Peyer's patch (tissue), 4 donors: ENCODE results near the gene GGTLC2. TPM values are rescaled to one million over a fixed set of nuclear protein-coding genes. Genes with fewer than 3 reads are reported as not detected.

Experiments used
- DNase-seq, 3 donors: peaks; one replicate each; pipeline ENCODE4 v3.0.0-alpha.2; 2017 to 2019
- H3K27ac ChIP-seq, 4 donors: fragments of 200-600 bp; sonication (generic); one replicate each; pipeline ENCODE4 v1.5.1; 2016 to 2019
- H3K27me3 ChIP-seq, 2 donors: fragments of 200-600 bp; sonication (generic); one replicate each; pipeline ENCODE4 v1.5.1; 2019
- H3K36me3 ChIP-seq, 3 donors: fragments of 200-600 bp; sonication (generic); one replicate each; pipeline ENCODE4 v1.5.1; 2016 to 2019
- H3K4me1 ChIP-seq, 4 donors: fragments of 200-600 bp; sonication (generic); one replicate each; pipeline ENCODE4 v1.5.1; 2016 to 2019
- H3K4me3 ChIP-seq, 4 donors: fragments of 200-600 bp; sonication (generic); 1 replicate in 3 of 4; 2 replicates in 1 of 4; pipeline ENCODE4 v1.5.1; 2016 to 2019; ENCODE audit warnings: mild to moderate bottlenecking in 1 of 4
- H3K9me3 ChIP-seq, 4 donors: fragments of 200-600 bp; sonication (generic); one replicate each; pipeline ENCODE4 v1.5.1; 2016 to 2019; ENCODE audit warnings: mild to moderate bottlenecking in 1 of 4
- POLR2A ChIP-seq, 2 donors: fragments of 450-650 bp; IDR thresholded peaks; one replicate each; pipeline ENCODE4 v1.5.1; 2017; ENCODE audit warnings: antibody characterized with exemption in 2 of 2, mild to moderate bottlenecking in 2 of 2, moderate library complexity in 2 of 2
- small RNA-seq, 2 donors: library from RNA; depleted of rRNA; stranded (forward); fragments of <200 nt; gene quantifications; one replicate each; pipeline ENCODE3, GENCODE V24; 2016
- total RNA-seq, 4 donors: library from RNA; depleted of rRNA; stranded (reverse); fragments of >200 nt; gene quantifications; one replicate each; pipeline ENCODE4 v1.1.0, GENCODE V29; 2016
- TF ChIP-seq, protein P1 (sequence below), 6 experiments: fragments of 450-650 bp in 4 of 6; fragments of 200-600 bp in 2 of 6; sonication (generic) in 1 of 6; IDR thresholded peaks; one replicate each; pipeline ENCODE4 v1.5.1; 2017 to 2019; ENCODE audit warnings: antibody characterized with exemption in 6 of 6, mild to moderate bottlenecking in 3 of 6, moderate library complexity in 1 of 6

The GGTLC2 gene
- total RNA-seq, 4 donors from 2014 or later: not detected

DNA sequence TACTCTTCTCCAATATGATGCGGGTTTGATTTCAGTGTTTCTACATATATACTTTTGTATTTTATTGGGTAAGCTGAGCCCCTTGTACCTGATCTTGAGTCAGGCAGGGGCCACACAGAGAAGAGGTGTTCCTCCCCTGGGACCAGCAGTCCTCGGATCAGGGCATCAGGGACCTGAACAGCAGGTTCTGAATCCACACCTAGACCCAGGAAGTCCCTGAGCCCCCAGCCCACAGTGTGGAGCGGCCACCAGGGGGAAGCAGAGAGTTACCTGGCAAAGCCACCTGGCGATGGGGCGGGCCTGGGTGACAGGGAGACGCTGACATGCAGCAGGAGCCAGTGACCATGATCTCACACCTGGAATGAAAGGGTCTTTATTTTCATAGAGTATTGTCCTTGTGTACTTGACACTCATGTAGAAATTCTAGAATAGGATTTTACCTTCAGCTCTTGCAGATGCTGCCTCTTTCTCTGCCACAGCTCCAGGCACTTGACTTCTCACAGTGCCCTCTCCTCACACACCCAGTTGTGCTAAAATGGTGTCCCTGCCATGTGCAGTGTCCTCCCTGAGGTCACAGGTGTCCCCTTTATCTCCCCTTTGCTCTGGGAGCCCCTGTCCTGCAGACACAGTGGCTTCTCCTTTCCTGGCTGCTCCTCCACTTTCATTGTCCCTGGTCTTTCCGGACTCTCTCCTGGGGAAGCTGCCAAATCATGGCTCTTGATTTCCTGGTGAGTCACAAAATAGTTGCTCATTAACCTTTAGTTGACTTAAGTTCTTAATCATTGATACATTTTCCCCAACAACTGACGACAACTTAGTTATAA is 48.5 kb downstream of the GGTLC2 start:
- Histone ChIP-seq H3K9me3 (no peaks in the 10 kb centered on the region), H3K27me3 (no peaks in the 10 kb centered on the region), H3K27ac (peak overlapping the region; percentile 26 to 87 (median 66)), H3K4me1 (peaks cover 0 to 24% (median 0%) of the 10 kb centered on the region in 4 donors), H3K36me3 (no peaks in the 10 kb centered on the region), H3K4me3 (no peak overlapping the region)
- DNase-seq: peak; percentile 64 to 92 (median 79)
- TF ChIP-seq, protein P1, sequence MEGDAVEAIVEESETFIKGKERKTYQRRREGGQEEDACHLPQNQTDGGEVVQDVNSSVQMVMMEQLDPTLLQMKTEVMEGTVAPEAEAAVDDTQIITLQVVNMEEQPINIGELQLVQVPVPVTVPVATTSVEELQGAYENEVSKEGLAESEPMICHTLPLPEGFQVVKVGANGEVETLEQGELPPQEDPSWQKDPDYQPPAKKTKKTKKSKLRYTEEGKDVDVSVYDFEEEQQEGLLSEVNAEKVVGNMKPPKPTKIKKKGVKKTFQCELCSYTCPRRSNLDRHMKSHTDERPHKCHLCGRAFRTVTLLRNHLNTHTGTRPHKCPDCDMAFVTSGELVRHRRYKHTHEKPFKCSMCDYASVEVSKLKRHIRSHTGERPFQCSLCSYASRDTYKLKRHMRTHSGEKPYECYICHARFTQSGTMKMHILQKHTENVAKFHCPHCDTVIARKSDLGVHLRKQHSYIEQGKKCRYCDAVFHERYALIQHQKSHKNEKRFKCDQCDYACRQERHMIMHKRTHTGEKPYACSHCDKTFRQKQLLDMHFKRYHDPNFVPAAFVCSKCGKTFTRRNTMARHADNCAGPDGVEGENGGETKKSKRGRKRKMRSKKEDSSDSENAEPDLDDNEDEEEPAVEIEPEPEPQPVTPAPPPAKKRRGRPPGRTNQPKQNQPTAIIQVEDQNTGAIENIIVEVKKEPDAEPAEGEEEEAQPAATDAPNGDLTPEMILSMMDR (IDR thresholded peaks at IDR 0.05): peak in 4 of 6 experiments; percentile 68 to 93 (median 86)
- TF ChIP-seq POLR2A (IDR thresholded peaks at IDR 0.05): peak; percentile 6 to 7

DNA sequence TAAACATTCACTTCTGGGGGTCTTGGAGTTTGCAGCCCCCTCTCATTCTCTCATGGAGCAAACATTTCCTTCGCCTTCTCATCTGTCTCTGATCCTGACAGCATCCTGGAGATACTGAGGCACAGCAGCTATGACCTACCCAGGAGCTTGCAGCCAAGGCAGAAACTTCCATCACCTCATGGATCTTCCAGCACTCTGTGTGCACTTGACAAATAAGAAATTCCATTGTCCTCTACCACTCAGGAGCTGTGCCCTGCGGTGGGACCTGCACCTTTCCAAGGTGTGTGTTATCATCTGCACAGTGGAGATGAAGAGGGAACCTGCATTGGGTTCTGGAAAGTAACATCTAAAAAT is 49.1 kb downstream of the GGTLC2 start:
- no peaks in the 10 kb centered on the region for H3K27me3 ChIP-seq
- H3K27ac ChIP-seq: peak overlapping the region in 3 of 4 donors; percentile 41 to 87 (median 64)
- TF ChIP-seq, protein P1 (IDR thresholded peaks at IDR 0.05): no peak
- TF ChIP-seq POLR2A (IDR thresholded peaks at IDR 0.05): no peak
- H3K4me3 ChIP-seq: no peak overlapping the region
- H3K9me3 ChIP-seq: no peaks in the 10 kb centered on the region
- peaks cover 0 to 24% (median 0%) of the 10 kb centered on the region in 4 donors for H3K4me1 ChIP-seq
- no peaks in the 10 kb centered on the region for H3K36me3 ChIP-seq
- peak in 1 of 3 donors; percentile 18 for DNase-seq

DNA sequence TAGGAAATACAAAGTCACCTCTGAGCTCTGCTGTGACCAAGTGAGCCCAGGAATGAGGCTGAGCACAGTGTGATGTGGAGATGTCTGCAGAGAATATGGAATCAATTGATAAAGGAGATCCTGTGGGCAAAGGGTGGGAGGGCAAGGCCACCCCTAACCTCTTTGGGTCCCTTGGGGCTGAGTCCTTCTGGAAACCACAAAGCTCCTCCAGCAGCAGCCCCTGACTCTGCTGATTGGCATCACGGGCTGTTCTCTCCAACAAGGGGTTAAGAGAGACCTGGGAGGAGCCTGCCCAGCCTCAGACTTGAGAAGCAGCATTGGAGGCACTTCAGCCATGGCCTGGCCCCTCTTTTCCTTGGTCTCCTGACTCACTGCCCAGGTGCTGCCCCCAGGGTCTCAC is 49.7 kb downstream of the GGTLC2 start:
- no peak overlapping the region for H3K4me3 ChIP-seq
- DNase-seq: peak in 1 of 3 donors; percentile 45
- H3K27me3 ChIP-seq: no peaks in the 10 kb centered on the region
- peaks cover 0 to 24% (median 0%) of the 10 kb centered on the region in 4 donors for H3K4me1 ChIP-seq
- no peaks in the 10 kb centered on the region for H3K36me3 ChIP-seq
- peak overlapping the region in 1 of 4 donors; percentile 87 for H3K27ac ChIP-seq
- H3K9me3 ChIP-seq: no peaks in the 10 kb centered on the region
- TF ChIP-seq, protein P1 (IDR thresholded peaks at IDR 0.05): no peak
- no peak for TF ChIP-seq POLR2A (IDR thresholded peaks at IDR 0.05)

DNA sequence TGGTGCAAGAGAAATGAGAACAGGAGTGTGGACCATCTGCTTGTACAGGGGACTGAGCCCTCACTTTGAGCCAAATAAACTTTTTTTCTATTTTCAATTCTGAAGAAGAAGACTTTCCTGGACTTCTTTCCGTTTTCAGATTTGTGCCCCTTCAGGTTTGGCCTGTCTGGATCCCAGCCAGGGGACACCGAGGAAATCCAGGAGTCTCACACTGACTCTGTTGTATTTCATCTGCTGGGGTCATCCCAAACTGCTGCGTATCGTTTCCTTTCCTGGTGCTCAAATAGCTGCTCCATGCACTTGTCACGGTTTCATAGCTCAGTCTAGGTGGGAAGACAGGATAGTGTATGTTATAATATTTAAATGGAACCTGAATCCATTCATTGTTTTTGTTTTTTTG is 51.7 kb downstream of the GGTLC2 start:
- Histone ChIP-seq H3K4me1 (peaks cover 0 to 24% (median 0%) of the 10 kb centered on the region in 4 donors), H3K27ac (no peak overlapping the region), H3K9me3 (no peaks in the 10 kb centered on the region), H3K4me3 (no peak overlapping the region), H3K36me3 (no peaks in the 10 kb centered on the region), H3K27me3 (no peaks in the 10 kb centered on the region)
- DNase-seq: no peak
- TF ChIP-seq, protein P1 (IDR thresholded peaks at IDR 0.05): no peak
- no peak for TF ChIP-seq POLR2A (IDR thresholded peaks at IDR 0.05)

Small RNA genes within 50 kb of the gene (small RNA-seq; reads per million reads assigned to genes)
- gene AC244250.2 (0 reads per million in 2 donors), gene IGLV3-29 (0 reads per million in 2 donors), gene IGLVVI-25-1 (0 reads per million in 2 donors)

Other genes with a start within 250 kb of the GGTLC2 start
- under 1 TPM in 3 of 4 donors, not detected in 1; 0.47 to 0.80 (median 0.70) TPM for gene ZNF280B, start 135.9 kb upstream of the GGTLC2 start, total RNA-seq
- gene ZNF280A, start 124.3 kb upstream of the GGTLC2 start, total RNA-seq: not detected
- gene PRAME, start 85.3 kb upstream of the GGTLC2 start, total RNA-seq: not detected
- gene IGLL5, start 243.2 kb downstream of the GGTLC2 start, total RNA-seq: 10 to 100 TPM in 1 of 4 donors, 1 to 10 TPM in 2, not detected in 1; 1.1 to 35.5 (median 6.0) TPM